ENCODE data around the gene CHST11. TPM values are rescaled to one million over a fixed set of nuclear protein-coding genes. Genes with fewer than 3 reads are reported as not detected.

CHST11 gene
- total RNA-seq, 3 donors from 2014 or later, result 12.5 to 16.4 (median 15.5) TPM

DNA sequence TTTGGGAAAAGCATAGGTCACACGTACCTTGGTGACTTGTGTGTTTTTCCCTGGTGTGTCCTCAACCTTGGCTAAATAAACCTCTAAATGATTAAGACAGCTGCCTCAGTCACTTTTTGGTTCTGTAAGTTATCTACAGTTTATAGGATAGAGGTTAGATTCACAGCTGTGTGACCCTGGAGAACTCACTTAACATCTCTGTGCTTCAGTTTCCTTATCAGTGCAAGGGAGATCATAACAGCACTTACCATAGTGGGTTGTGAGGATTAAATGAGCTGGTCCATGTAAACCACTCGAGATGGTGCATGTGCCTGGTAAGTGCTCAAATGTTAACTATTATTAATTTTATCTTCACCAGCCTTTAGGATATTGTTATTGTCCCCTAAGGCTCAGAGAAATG, 35.4 kb upstream of the CHST11 start:
- H3K36me3 ChIP-seq, result no peaks in the 10 kb centered on the region
- no peak for DNase-seq (ENCODE audit: low spot score in 2 of 2)
- no peak for TF ChIP-seq CTCF (IDR thresholded peaks at IDR 0.05)
- H3K27me3 ChIP-seq, result no peaks in the 10 kb centered on the region
- no peaks in the 10 kb centered on the region for H3K4me1 ChIP-seq
- intact Hi-C loops (cut with DNase I; ENCODE audit: low total_unique reads), result no loop called here
- no peak overlapping the region for H3K27ac ChIP-seq
- no peaks in the 10 kb centered on the region for H3K9me3 ChIP-seq
- no peak overlapping the region for H3K4me3 ChIP-seq

- intact Hi-C loops (cut with DNase I; ENCODE audit: low total_unique reads), result no loop called here
- TF ChIP-seq CTCF (IDR thresholded peaks at IDR 0.05), result no peak
- no peak for TF ChIP-seq POLR2A (IDR thresholded peaks at IDR 0.05)
- no peak for TF ChIP-seq POLR2AphosphoS5 (IDR thresholded peaks at IDR 0.05)
- no peaks in the 10 kb centered on the region for H3K4me1 ChIP-seq
- no peaks in the 10 kb centered on the region for H3K36me3 ChIP-seq
- no peak overlapping the region for H3K27ac ChIP-seq
- no peaks in the 10 kb centered on the region for H3K27me3 ChIP-seq
- no peak overlapping the region for H3K4me3 ChIP-seq
- DNase-seq (ENCODE audit: low spot score in 2 of 2), result no peak
- no peaks in the 10 kb centered on the region for H3K9me3 ChIP-seq
Measured at GRCh38 chr12:104422441-104422840, 34.3 kb upstream of the CHST11 start.

- Histone ChIP-seq H3K4me3 (no peak overlapping the region), H3K9me3 (no peaks in the 10 kb centered on the region), H3K27me3 (no peaks in the 10 kb centered on the region), H3K36me3 (no peaks in the 10 kb centered on the region), H3K4me1 (no peaks in the 10 kb centered on the region), H3K27ac (no peak overlapping the region)
- no peak for DNase-seq (ENCODE audit: low spot score in 2 of 2)
- no peak for TF ChIP-seq POLR2AphosphoS5 (IDR thresholded peaks at IDR 0.05)
- TF ChIP-seq CTCF (IDR thresholded peaks at IDR 0.05), result no peak
- no peak for TF ChIP-seq POLR2A (IDR thresholded peaks at IDR 0.05)
- intact Hi-C loops (cut with DNase I; ENCODE audit: low total_unique reads), result no loop called here
Measured at GRCh38 chr12:104423273-104423672, 33.5 kb upstream of the CHST11 start.

DNA sequence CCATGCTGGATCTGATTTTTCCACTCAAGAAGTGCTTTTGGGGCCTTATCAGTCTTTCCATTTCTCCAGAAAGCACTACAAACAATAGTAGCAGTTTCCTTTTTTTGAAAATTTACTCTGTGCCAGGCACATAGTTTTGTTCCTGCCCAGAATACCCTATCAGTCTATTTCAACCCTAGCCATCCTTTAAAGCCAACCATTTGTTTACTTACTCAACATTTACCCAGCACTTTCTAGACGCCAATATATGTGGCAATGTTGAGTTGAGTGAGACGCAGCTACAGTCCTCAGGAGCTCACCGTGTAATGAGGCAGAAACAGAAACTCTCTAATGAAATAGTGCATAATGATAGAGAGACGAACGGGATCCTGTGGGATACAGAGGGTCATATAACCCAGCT, 32.9 kb upstream of the CHST11 start:
- intact Hi-C loops (cut with DNase I; ENCODE audit: low total_unique reads), result no loop called here
- no peaks in the 10 kb centered on the region for H3K27me3 ChIP-seq
- no peak for DNase-seq (ENCODE audit: low spot score in 2 of 2)
- no peak for TF ChIP-seq POLR2AphosphoS5 (IDR thresholded peaks at IDR 0.05)
- no peak for TF ChIP-seq CTCF (IDR thresholded peaks at IDR 0.05)
- TF ChIP-seq POLR2A (IDR thresholded peaks at IDR 0.05), result no peak
- no peak overlapping the region for H3K27ac ChIP-seq
- no peak overlapping the region for H3K4me3 ChIP-seq
- H3K9me3 ChIP-seq, result no peaks in the 10 kb centered on the region
- H3K36me3 ChIP-seq, result no peaks in the 10 kb centered on the region
- no peaks in the 10 kb centered on the region for H3K4me1 ChIP-seq

- DNase-seq (ENCODE audit: low spot score in 2 of 2), result no peak
- intact Hi-C loops (cut with DNase I; ENCODE audit: low total_unique reads), result no loop called here
- H3K36me3 ChIP-seq, result no peaks in the 10 kb centered on the region
- H3K4me1 ChIP-seq, result no peaks in the 10 kb centered on the region
- no peak for TF ChIP-seq POLR2A (IDR thresholded peaks at IDR 0.05)
- TF ChIP-seq CTCF (IDR thresholded peaks at IDR 0.05), result no peak
- TF ChIP-seq POLR2AphosphoS5 (IDR thresholded peaks at IDR 0.05), result no peak
- H3K9me3 ChIP-seq, result no peaks in the 10 kb centered on the region
- no peak overlapping the region for H3K4me3 ChIP-seq
- H3K27me3 ChIP-seq, result no peaks in the 10 kb centered on the region
- H3K27ac ChIP-seq, result no peak overlapping the region
Measured at GRCh38 chr12:104424955-104425354, 31.8 kb upstream of the CHST11 start.

Data from breast epithelium (tissue), 4 donors.